Smooth muscle cell (in vitro differentiated cells): ENCODE measurements around the gene PTPRG. TPM values are rescaled to one million over a fixed set of nuclear protein-coding genes. Genes with fewer than 3 reads are reported as not detected.

Experiments
- DNase-seq: peaks from one replicate; lab custom pipeline; 2025; ENCODE audit not compliant: unreplicated experiment; lab: John Stamatoyannopoulos, UW
- H2AFZ ChIP-seq: fragments of 200-600 bp; sonication (generic); 2 replicates; pipeline ENCODE4 v1.6.0; 2016; ENCODE audit warnings: antibody characterized with exemption, low read depth, mild to moderate bottlenecking
- H3F3A ChIP-seq: fragments of 200-600 bp; sonication (generic); 2 replicates; pipeline ENCODE4 v1.6.0; 2017; ENCODE audit warnings: antibody characterized with exemption, low read depth
- H3K27ac ChIP-seq: fragments of 200-600 bp; sonication (generic); 2 replicates; pipeline ENCODE4 v1.5.1; 2016; ENCODE audit warnings: low read depth, mild to moderate bottlenecking
- H3K27me3 ChIP-seq: fragments of 200-600 bp; sonication (generic); 2 replicates; pipeline ENCODE4 v1.6.1; 2016; ENCODE audit warnings: low read depth, mild to moderate bottlenecking
- H3K36me3 ChIP-seq: fragments of 200-600 bp; sonication (generic); 2 replicates; pipeline ENCODE4 v1.5.1; 2016; ENCODE audit warnings: low read depth
- H3K4me1 ChIP-seq: fragments of 200-600 bp; sonication (generic); 2 replicates; pipeline ENCODE4 v1.5.1; 2016; ENCODE audit warnings: low read depth
- H3K4me2 ChIP-seq: fragments of 200-600 bp; sonication (generic); 2 replicates; pipeline ENCODE4 v1.6.0; 2016; ENCODE audit warnings: mild to moderate bottlenecking
- H3K4me3 ChIP-seq: fragments of 200-600 bp; sonication (generic); 2 replicates; pipeline ENCODE4 v1.5.1; 2016; ENCODE audit warnings: mild to moderate bottlenecking
- H3K79me2 ChIP-seq: fragments of 200-600 bp; sonication (generic); 2 replicates; pipeline ENCODE4 v1.6.0; 2016; ENCODE audit warnings: low read depth, mild to moderate bottlenecking
- H3K9ac ChIP-seq: fragments of 200-600 bp; sonication (generic); 2 replicates; pipeline ENCODE4 v1.6.0; 2016; ENCODE audit warnings: low read depth
- H3K9me3 ChIP-seq: fragments of 200-600 bp; sonication (generic); replicated peaks from 2 replicates; pipeline ENCODE4 v1.5.1; 2016; ENCODE audit warnings: low read depth
- H4K20me1 ChIP-seq: fragments of 200-600 bp; sonication (generic); 2 replicates; pipeline ENCODE4 v1.6.0; 2016; ENCODE audit warnings: low read depth
- WGBS: methylation state at CpG from one replicate; pipeline ENCODE4 v1.1.7; 2016; ENCODE audit warnings: low lambda C conversion rate; 5-methylcytosine and 5-hydroxymethylcytosine counted together
- polyA plus RNA-seq: library from polyadenylated mRNA; unstranded; fragments of >200 nt; fragmentation: Nextera tagmentation; extraction: Ambion mirVana; gene quantifications from 2 replicates; pipeline ENCODE4 v1.2.1, GENCODE V29; 2016
- total RNA-seq: library from RNA; depleted of rRNA; stranded (reverse); fragments of >200 nt; gene quantifications from 2 replicates; pipeline ENCODE4 v1.2.3, GENCODE V29; 2014
- TF ChIP-seq, protein P1 (sequence below): fragments of 200-600 bp; sonication (generic); IDR thresholded peaks from 2 replicates; pipeline ENCODE4 v1.5.1; 2017; ENCODE audit warnings: borderline replicate concordance, mild to moderate bottlenecking, antibody characterized with exemption; ENCODE audit not compliant: insufficient read depth, poor library complexity, severe bottlenecking

The PTPRG gene
- total and polyA plus RNA-seq, 2 experiments from 2014 or later, result 21.2 to 87.3 TPM

DNA sequence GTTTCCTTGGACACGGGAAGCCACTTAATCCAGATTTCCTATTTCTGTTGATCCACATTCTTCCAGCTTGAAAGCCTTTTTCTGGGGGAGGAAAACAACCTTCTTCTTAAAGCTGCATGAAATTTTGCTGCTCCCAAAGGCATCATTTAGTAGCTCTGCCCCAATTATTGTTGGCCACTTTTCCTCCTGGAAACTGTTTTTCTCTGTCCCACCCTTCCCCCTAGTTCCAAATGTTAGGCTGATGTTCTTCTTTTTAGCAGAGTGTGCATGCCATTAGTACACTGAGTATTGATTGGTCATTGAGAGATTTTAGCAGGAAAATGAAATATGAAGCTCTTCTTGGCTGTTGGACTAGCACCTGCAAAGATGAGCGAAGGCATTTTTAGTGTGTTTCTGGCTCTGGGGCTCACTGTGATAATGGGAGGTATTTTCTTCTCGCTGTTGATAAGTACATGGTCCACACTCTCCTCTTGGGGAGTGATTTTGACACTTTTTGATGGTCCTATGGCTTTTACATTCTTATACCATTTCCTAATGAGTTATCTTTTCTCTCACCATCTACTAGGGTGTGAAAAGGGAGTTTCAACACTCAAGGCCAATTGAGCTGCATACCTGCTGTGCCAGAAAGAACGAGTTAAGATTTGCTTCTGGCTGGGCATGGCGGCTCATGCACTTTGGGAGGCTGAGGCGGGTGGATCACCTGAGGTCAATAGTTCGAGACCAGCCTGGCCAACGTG lies 200.5 kb downstream of the PTPRG start:
- H3K79me2 ChIP-seq, result peaks cover 12% of the 10 kb centered on the region
- H4K20me1 ChIP-seq, result peaks cover 83% of the 10 kb centered on the region
- H3K27ac ChIP-seq, result no peak overlapping the region
- H3F3A ChIP-seq, result no peaks in the 10 kb centered on the region
- DNase-seq, result no peak
- no peaks in the 10 kb centered on the region for H3K9me3 ChIP-seq
- WGBS, result 87% methylated on average over 8 of the region's 8 CpGs
- no peak overlapping the region for H3K9ac ChIP-seq
- no peaks in the 10 kb centered on the region for H3K4me1 ChIP-seq
- no peaks in the 10 kb centered on the region for H3K27me3 ChIP-seq
- H3K4me3 ChIP-seq, result no peak overlapping the region
- no peak overlapping the region for H2AFZ ChIP-seq
- H3K4me2 ChIP-seq, result no peak overlapping the region
- H3K36me3 ChIP-seq, result peaks cover 3% of the 10 kb centered on the region
- TF ChIP-seq, protein P1, sequence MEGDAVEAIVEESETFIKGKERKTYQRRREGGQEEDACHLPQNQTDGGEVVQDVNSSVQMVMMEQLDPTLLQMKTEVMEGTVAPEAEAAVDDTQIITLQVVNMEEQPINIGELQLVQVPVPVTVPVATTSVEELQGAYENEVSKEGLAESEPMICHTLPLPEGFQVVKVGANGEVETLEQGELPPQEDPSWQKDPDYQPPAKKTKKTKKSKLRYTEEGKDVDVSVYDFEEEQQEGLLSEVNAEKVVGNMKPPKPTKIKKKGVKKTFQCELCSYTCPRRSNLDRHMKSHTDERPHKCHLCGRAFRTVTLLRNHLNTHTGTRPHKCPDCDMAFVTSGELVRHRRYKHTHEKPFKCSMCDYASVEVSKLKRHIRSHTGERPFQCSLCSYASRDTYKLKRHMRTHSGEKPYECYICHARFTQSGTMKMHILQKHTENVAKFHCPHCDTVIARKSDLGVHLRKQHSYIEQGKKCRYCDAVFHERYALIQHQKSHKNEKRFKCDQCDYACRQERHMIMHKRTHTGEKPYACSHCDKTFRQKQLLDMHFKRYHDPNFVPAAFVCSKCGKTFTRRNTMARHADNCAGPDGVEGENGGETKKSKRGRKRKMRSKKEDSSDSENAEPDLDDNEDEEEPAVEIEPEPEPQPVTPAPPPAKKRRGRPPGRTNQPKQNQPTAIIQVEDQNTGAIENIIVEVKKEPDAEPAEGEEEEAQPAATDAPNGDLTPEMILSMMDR, result no peak

- WGBS, result 94% methylated on average over 5 of the region's 5 CpGs
- TF ChIP-seq, protein P1, result no peak
- DNase-seq, result no peak
- no peak overlapping the region for H2AFZ ChIP-seq
- H3K79me2 ChIP-seq, result peaks cover 14% of the 10 kb centered on the region
- H3K4me1 ChIP-seq, result no peaks in the 10 kb centered on the region
- no peak overlapping the region for H3K4me2 ChIP-seq
- no peak overlapping the region for H3K9ac ChIP-seq
- no peaks in the 10 kb centered on the region for H3F3A ChIP-seq
- no peaks in the 10 kb centered on the region for H3K9me3 ChIP-seq
- no peaks in the 10 kb centered on the region for H3K27me3 ChIP-seq
- H3K4me3 ChIP-seq, result no peak overlapping the region
- no peak overlapping the region for H3K27ac ChIP-seq
- H4K20me1 ChIP-seq, result peaks cover 83% of the 10 kb centered on the region
- peaks cover 3% of the 10 kb centered on the region for H3K36me3 ChIP-seq
Observed at GRCh38 chr3:61765157-61765876, 203.9 kb downstream of the PTPRG start.

DNA sequence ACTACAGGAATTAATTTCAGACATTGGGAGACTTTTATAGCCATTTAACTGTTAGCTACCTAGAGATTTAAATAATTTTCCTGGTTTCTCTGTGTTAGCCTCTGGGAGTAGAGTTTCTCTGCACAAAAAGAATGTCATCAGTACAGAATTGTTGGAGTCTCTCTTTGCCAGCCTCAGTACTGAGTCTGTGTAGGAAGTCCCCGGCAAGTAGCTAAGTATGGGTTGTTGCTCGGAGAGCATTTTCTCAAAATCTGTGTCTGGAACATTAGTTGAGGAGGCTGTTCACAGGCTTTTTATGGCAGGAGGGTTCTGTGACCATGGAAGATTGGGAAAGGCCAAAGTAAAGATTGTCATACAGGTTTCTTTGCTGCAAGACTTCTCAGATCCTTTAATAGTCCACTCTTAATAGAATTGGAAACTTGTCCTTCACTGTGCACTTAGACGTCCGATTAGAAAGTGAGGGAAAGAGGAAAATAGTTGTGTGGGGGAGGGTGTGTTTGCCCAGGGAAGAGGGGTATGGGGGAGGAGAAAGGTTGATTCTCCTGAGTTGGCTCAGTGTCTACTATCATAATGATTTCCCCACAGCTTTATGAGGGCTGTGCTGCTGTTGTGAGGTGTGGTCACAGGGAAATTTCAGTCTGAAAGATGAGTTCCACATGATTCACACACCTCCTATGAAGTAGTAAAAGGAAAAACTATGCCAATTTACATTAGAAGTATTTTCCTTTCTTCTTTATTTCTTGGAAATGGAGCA lies 207.1 kb downstream of the PTPRG start:
- 82% methylated on average over 4 of the region's 4 CpGs for WGBS
- Histone ChIP-seq H4K20me1 (peaks cover 85% of the 10 kb centered on the region), H3F3A (no peaks in the 10 kb centered on the region), H3K27me3 (no peaks in the 10 kb centered on the region), H3K4me1 (no peaks in the 10 kb centered on the region), H3K36me3 (peaks cover 3% of the 10 kb centered on the region), H3K79me2 (peaks cover 17% of the 10 kb centered on the region), H3K9ac (no peak overlapping the region), H3K27ac (no peak overlapping the region), H3K9me3 (no peaks in the 10 kb centered on the region), H3K4me3 (no peak overlapping the region), H2AFZ (no peak overlapping the region), H3K4me2 (no peak overlapping the region)
- TF ChIP-seq, protein P1, result no peak
- DNase-seq, result no peak
